Stimulated activated CD4-positive, alpha-beta T cell treated with anti-CD3 and anti-CD28 coated beads, Interleukin-4, amount 100 ng/mL, for 4 hours (primary cell): Measurements from ENCODE around the gene PROC.
"Not testable (repeated sequence)": the region's sequence is repeated elsewhere in the genome, so short reads cannot be mapped to it uniquely, and the experiment has no call there.

Experiments
- DNase-seq, 2 experiments: peaks; one replicate each; pipeline ENCODE4 v3.0.0-alpha.2; 2020

PROC gene

GRCh38 chr2:127428057-127428814 is 10.0 kb downstream of the PROC start:
- DNase-seq = no peak

DNA sequence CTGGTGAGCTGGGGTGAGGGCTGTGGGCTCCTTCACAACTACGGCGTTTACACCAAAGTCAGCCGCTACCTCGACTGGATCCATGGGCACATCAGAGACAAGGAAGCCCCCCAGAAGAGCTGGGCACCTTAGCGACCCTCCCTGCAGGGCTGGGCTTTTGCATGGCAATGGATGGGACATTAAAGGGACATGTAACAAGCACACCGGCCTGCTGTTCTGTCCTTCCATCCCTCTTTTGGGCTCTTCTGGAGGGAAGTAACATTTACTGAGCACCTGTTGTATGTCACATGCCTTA is 10.5 kb downstream of the PROC start:
- no peak for DNase-seq

DNA sequence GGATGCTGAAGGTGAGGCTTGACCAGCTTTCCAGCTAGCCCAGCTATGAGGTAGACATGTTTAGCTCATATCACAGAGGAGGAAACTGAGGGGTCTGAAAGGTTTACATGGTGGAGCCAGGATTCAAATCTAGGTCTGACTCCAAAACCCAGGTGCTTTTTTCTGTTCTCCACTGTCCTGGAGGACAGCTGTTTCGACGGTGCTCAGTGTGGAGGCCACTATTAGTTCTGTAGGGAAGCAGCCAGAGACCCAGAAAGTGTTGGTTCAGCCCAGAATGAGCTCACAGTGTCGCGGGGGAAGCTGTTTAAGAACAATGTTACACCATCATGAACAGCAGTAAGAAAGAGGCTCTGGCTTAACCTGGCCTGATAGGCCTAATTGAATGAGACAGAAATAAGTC is 11.1 kb downstream of the PROC start:
- DNase-seq = no peak

DNA sequence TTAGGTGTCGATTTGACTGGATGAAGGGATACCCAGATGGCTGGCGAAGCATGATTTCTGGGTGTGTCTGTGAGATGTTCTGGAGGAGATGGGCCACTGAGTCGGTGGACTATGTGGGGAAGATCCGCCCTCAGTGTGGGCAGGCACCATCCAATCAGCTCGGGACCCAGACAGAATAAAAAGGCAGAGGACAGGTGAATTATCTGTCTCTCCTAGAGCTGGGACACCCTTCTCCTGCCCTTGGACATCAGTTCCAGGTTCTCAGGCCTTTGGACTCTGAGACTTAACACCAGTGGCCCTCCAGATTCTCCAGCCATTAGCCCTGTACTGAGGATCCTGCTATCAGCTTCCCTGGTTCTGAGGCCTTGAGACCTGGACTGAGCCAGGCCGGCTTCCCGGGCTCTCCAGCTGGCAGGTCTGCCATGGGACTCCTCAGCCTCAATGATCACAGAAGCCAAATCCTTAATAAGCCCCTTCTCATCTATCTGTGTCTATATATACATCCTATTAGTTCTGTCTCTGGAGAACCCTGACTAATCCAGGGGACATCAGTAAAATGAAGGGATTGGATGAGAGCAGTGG is 11.7 kb downstream of the PROC start:
- no peak for DNase-seq

DNA sequence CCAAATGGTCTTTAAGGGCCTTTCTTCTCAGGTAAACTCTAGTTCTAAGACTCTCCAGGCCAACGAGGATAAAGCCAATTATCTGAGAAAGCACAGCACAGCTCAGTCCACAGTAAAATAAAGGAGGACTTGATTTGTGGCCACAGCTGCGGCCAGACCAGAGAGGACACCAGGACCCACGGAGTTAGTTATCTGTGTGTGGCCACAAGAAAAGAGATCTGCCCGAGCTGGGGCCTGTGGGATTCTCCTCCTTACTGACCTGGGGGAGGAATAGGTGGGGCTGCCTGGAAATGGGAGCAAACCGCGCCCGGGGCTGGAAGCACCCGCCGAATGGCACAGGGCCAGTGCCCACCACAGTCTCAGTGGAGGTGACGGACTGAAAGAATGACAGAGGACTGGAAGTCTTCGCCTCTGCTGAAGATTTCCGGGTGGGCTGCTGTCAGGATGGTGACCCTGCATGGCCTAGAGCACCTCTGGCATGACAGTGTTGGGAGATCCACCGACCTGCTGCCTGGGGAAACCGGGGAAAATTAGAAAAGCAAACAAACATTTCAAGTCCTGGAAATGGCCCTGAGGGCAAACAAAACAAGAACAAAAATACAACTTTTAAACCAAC is 13.3 kb downstream of the PROC start:
- DNase-seq = no peak

GRCh38 chr2:127434515-127434914 is 16.3 kb downstream of the PROC start:
- DNase-seq = no peak

- DNase-seq = no peak
Measured at GRCh38 chr2:127437056-127437455, 18.8 kb downstream of the PROC start.

DNA sequence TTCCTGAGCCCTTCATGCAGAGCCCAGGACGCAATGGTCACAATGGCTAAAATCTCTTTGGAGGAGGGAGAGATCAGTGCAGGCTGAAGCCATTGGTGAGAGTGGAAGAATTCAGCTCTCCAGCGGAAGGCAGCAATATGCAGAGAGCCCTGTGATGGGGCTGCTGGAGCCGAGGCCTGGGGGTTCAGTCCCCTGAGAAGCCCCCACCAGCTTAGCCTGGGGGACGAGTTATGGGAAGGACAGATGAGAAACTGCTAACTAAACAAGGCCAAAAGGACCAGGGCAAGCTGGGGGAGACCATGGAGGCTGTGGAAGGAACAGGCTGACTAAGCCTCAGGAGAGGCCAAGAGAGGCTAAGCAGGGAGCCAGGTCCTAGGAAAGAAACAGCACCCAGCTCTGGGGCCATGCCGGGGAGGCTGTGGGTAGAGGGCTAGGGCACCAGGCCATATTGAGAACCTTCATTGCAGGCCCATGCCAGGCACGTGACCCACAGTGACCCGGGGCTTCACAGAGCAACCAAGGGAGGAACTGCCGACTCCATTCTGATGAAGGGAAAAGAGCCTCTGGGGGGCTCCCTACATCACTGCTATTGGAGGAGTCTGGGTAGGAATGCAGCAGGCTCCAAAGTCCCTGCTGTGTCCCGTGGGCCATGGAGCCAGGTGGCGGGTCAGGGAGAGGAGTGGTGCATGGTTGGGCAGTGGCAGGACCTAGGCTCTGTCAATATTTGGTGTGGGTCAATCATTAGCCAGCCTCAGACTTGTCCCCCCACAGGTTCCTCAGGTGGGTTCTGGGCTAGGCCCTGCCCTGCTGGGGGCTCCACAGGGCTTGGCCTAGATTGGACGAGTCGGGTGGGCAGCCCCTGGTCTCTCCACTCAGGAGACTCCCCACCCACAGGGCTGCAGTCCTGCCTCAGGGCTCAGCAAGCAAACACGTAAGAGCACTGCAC is 19.8 kb downstream of the PROC start:
- no peak for DNase-seq

DNA sequence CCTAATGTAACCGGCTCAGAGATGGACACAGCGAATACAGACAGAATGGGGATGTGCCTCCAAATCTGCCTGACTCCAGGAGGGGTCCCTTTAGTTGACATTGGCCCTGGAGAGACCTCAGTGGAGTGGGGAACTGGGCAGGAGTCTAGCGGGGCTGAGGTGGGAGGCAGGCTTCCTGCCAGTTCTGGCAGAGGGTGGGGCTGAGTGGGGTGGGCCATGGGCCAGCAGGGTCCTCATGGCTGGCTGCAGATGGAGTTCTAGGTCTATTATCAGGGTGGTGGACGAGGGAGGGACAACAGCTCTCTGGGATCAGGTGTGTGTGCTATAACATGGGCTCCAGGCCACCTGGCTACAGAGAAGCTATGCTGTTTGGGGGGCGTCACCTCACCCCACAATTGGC is 21.1 kb downstream of the PROC start:
- no peak for DNase-seq

- no peak for DNase-seq
Measured at GRCh38 chr2:127448526-127448925, 30.3 kb downstream of the PROC start.

GRCh38 chr2:127449414-127449813 is 31.2 kb downstream of the PROC start:
- no peak for DNase-seq

GRCh38 chr2:127449898-127450297 is 31.7 kb downstream of the PROC start:
- DNase-seq = no peak

GRCh38 chr2:127451981-127452380 is 33.8 kb downstream of the PROC start:
- DNase-seq = no peak

GRCh38 chr2:127452423-127452822 is 34.2 kb downstream of the PROC start:
- DNase-seq = not testable (repeated sequence)

- DNase-seq = no peak
Measured at GRCh38 chr2:127453013-127453391, 34.8 kb downstream of the PROC start.

DNA sequence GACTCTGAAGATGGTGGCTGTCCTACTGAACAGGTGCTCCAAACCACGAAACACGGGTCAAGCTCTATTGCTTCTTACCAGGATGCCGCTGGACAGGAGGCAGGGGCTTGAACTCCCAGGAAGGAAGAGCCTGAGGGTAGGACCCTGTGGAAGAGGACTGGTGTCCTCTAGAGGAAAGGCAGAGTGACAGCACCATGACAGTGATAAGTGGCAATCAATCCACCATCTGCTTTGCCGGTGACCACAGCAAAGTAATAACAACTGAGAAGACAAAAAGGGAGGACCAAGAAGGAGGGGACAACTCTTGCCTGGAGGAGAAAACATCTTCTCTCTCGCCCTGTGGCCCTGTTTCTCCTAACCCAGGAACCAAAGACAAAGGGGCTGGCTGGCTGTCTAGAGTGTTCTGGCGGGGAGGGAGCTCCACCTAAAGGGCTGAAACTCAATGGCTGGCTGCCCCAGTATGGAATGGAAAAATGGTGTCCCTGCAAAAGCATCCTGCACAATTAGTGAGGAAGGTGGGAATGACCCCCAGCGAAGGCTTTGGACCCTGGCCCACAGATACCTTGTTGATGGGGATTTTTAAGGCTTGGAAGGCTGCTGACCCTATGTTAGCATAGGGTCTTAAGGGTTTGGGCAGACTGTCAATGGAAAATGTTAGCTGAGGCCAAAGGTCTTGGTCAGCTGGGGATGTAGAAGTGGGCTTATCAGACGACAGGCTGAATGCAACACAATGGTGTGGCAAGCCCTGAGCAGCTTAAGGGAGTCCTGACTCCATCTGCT is 35.4 kb downstream of the PROC start:
- no peak for DNase-seq

- no peak for DNase-seq
Measured at GRCh38 chr2:127454595-127455565, 36.7 kb downstream of the PROC start.

GRCh38 chr2:127455566-127456493 is 37.6 kb downstream of the PROC start:
- DNase-seq = no peak

GRCh38 chr2:127456960-127457359 is 38.7 kb downstream of the PROC start:
- no peak for DNase-seq

DNA sequence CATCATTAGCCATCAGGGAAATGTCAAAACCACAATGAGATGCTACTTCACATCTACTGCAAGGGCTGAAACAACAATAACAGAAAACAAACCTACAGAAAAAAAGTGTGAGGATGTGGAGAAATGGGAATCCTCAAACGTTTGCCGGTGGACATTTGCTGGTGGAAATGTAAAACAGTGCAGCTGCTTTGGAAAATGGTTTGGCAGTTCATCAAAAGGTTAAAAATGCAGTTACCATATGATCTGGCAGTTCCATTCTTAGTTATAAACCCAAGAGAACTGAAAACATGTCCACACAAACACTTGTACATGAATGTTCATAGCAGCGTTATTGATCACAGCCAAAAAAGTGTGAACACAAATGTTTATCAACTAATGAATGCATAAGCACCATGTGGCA is 44.2 kb downstream of the PROC start:
- DNase-seq = no peak
